Measurements from ENCODE around the gene LMCD1. TPM values are rescaled to one million over a fixed set of nuclear protein-coding genes. Genes with fewer than 3 reads are reported as not detected.

Gene LMCD1
- total RNA-seq (2014; rRNA removed; shearing (Covaris generic)), result 23.5 and 35.3 TPM in 2 replicates
- 21.4 and 21.8 TPM in 2 replicates for polyA plus RNA-seq (2016; fragmentation: Nextera tagmentation; extraction: Ambion mirVana)
- long read RNA-seq, full-length matches to known transcripts, result 11 of 11 reads
- long read RNA-seq, partial matches to known transcripts, result 0 of 11 reads
- long read RNA-seq, other reads (novel, unspliced or antisense), result 0 of 11 reads

- Histone ChIP-seq H3K27ac (ENCODE audit: low read depth) (peak within 1 kb of the TSS; percentile 86), H3F3A (replicated peaks; ENCODE audit: low read depth) (no peaks in the 10 kb centered on the region), H3K4me1 (ENCODE audit: insufficient read depth) (peaks cover 52% of the 10 kb centered on the region), H3K36me3 (ENCODE audit: insufficient read depth) (no peaks in the 10 kb centered on the region; the same call in 1 of the 2 replicates), H3K27me3 (ENCODE audit: insufficient read depth) (no peaks in the 10 kb centered on the region), H3K79me2 (replicated peaks; ENCODE audit: insufficient read depth) (peaks cover 19% of the 10 kb centered on the region), H3K4me3 (peak within 1 kb of the TSS; percentile 53), H4K20me1 (replicated peaks; ENCODE audit: insufficient read depth) (no peaks in the 10 kb centered on the region), H2AFZ (0 out of 2 replicates have a peak within 1 kb of the TSS, but pooled peaks have one; percentile 49), H3K9me2 (ENCODE audit: insufficient read depth) (peaks cover 3% of the 10 kb centered on the region; the same call in 1 of the 2 replicates), H3K4me2 (peak within 1 kb of the TSS; percentile 77)
- Mint-ChIP-seq H3K4me1 (peaks cover 54% of the 10 kb centered on the region), H3K36me3 (ENCODE audit: low read depth) (peaks cover 8% of the 10 kb centered on the region; the same call in 2 of the 3 replicates), H3K27ac (peak within 1 kb of the TSS; percentile 85), H3K27me3 (ENCODE audit: insufficient read depth, low read depth, poor library complexity) (peaks cover 8% of the 10 kb centered on the region), H3K9me3 (no peaks in the 10 kb centered on the region; the same call in 1 of the 3 replicates), H3K4me3 (peak within 1 kb of the TSS; percentile 74)
- ATAC-seq (peak; percentile 90), DNase-seq (ENCODE audit: low spot score) (peak; percentile 97)
- TF ChIP-seq CREB1 (CRISPR knock-in tag; IDR thresholded peaks at IDR 0.05; ENCODE audit: low read depth) (peak; percentile 92), POLR2AphosphoS5 (IDR thresholded peaks at IDR 0.05; ENCODE audit: low read depth) (peak; percentile 65), EZH2phosphoT487 (IDR thresholded peaks at IDR 0.05; ENCODE audit: unreplicated experiment) (no peak)
Measured at GRCh38 chr3:8501371-8502131, at the start of gene LMCD1. LMCD1 (plus strand) TSS chr3:8501823; CDS start chr3:8501939, 116 bp downstream.

DNA sequence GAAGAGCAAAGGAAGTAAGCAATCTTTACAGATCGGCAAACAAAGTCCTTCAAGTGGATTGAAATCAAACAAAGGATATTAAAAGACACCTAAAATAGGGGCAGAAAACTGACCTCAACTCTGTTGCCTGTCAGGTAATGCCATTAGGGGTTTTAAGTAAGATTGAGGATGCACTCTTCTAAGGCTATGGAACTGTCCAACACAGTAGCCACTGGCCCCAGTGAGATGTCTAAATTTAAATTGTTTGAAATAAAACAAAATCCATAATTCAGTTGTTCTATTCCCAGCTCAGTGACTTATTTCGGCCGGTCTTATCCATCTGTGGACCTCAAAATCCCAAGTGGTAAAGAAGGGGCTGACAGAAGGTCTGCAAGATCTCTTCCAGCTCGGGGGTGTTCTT is 49.5 kb upstream of the LMCD1 start:
- H3K27me3 ChIP-seq (ENCODE audit: insufficient read depth), result no peaks in the 10 kb centered on the region
- no peak overlapping the region for H2AFZ ChIP-seq
- H3K79me2 ChIP-seq (replicated peaks; ENCODE audit: insufficient read depth), result no peaks in the 10 kb centered on the region
- DNase-seq (ENCODE audit: low spot score) (no peak), ATAC-seq (no peak)
- Mint-ChIP-seq H3K36me3 (ENCODE audit: low read depth) (no peaks in the 10 kb centered on the region), H3K9me3 (no peaks in the 10 kb centered on the region), H3K27me3 (ENCODE audit: insufficient read depth, low read depth, poor library complexity) (no peaks in the 10 kb centered on the region), H3K4me1 (peaks cover 9% of the 10 kb centered on the region), H3K27ac (no peak overlapping the region), H3K4me3 (no peak overlapping the region)
- H3F3A ChIP-seq (replicated peaks; ENCODE audit: low read depth), result no peaks in the 10 kb centered on the region
- no peak overlapping the region for H3K4me2 ChIP-seq
- H3K27ac ChIP-seq (ENCODE audit: low read depth), result no peak overlapping the region
- H3K4me1 ChIP-seq (ENCODE audit: insufficient read depth), result no peaks in the 10 kb centered on the region; the same call in 1 of the 2 replicates
- H3K4me3 ChIP-seq, result no peak overlapping the region
- no peaks in the 10 kb centered on the region for H4K20me1 ChIP-seq (replicated peaks; ENCODE audit: insufficient read depth)
- no peaks in the 10 kb centered on the region for H3K36me3 ChIP-seq (ENCODE audit: insufficient read depth)
- no peaks in the 10 kb centered on the region for H3K9me2 ChIP-seq (ENCODE audit: insufficient read depth)
- TF ChIP-seq REST (IDR thresholded peaks at IDR 0.05; ENCODE audit: unreplicated experiment), result no peak
- no peak for TF ChIP-seq EZH2phosphoT487 (IDR thresholded peaks at IDR 0.05; ENCODE audit: unreplicated experiment)
- TF ChIP-seq STAT1 (IDR thresholded peaks at IDR 0.05; ENCODE audit: unreplicated experiment), result no peak
- TF ChIP-seq EZH2 (IDR thresholded peaks at IDR 0.05; ENCODE audit: low read depth, unreplicated experiment), result no peak
- TF ChIP-seq ZNF114 (CRISPR knock-in tag; IDR thresholded peaks at IDR 0.05), result no peak
- TF ChIP-seq NANOG (IDR thresholded peaks at IDR 0.05; ENCODE audit: borderline replicate concordance), result no peak
- TF ChIP-seq POLR2AphosphoS5 (IDR thresholded peaks at IDR 0.05; ENCODE audit: low read depth), result no peak
- no peak for TF ChIP-seq ZNF331 (CRISPR knock-in tag; IDR thresholded peaks at IDR 0.05; ENCODE audit: low read depth)
- no peak for TF ChIP-seq CREB1 (CRISPR knock-in tag; IDR thresholded peaks at IDR 0.05; ENCODE audit: low read depth)
- no peak for TF ChIP-seq JUNB (IDR thresholded peaks at IDR 0.05; ENCODE audit: unreplicated experiment)

Data from GM23338 (cell line).